PC-3 (cell line): ENCODE data around the gene MYH6. TPM values are rescaled to one million over a fixed set of nuclear protein-coding genes. Genes with fewer than 3 reads are reported as not detected.

ENCODE experiments used
- ATAC-seq: fragments of 200-7000 bp; cut with Tn5 transposase; 2 replicates; pipeline ENCODE4 v1.9.1; 2020; ENCODE audit warnings: mild to moderate bottlenecking, moderate library complexity
- BruUV-seq: library from RNA; stranded (reverse); fragments of 400-500 nt; replicated peaks from 2 replicates; lab custom pipeline; 2021; lab: Mats Ljungman, UMichigan
- CTCF ChIA-PET: fragments of 300-600 bp; sonication (Branson Sonifier 250); formaldehyde crosslinking; loops from one replicate; lab custom pipeline; 2022; ENCODE audit warnings: antibody characterized with exemption; lab: Charles Lee
- POLR2A ChIA-PET: fragments of 300-600 bp; sonication (Branson Sonifier 250); formaldehyde crosslinking; loops from one replicate; lab custom pipeline; 2022; ENCODE audit warnings: antibody characterized with exemption; ENCODE audit not compliant: unreplicated experiment; lab: Charles Lee
- DNase-seq: peaks from one replicate; pipeline ENCODE4 v3.0.0-alpha.2; 2015
- H2AFZ ChIP-seq: fragments of 300-600 bp; sonication (generic); 2 replicates; pipeline ENCODE4 v1.6.0; 2016; ENCODE audit warnings: antibody characterized with exemption, low read length
- H3F3A ChIP-seq: fragments of 300-600 bp; sonication (generic); one replicate; pipeline ENCODE4 v1.6.0; 2017; ENCODE audit warnings: antibody characterized with exemption, low read length, control low read depth, mild to moderate bottlenecking; ENCODE audit not compliant: unreplicated experiment
- H3K27ac ChIP-seq: fragments of 300-600 bp; sonication (generic); 2 replicates; pipeline ENCODE4 v1.5.1; 2016; ENCODE audit warnings: mild to moderate bottlenecking, low read length
- H3K27me3 ChIP-seq: fragments of 300-600 bp; sonication (generic); 2 replicates; pipeline ENCODE4 v1.6.1; 2016; ENCODE audit warnings: low read length, mixed read lengths
- H3K36me3 ChIP-seq: fragments of 300-600 bp; sonication (generic); 2 replicates; pipeline ENCODE4 v1.6.1; 2016; ENCODE audit warnings: low read depth, mixed run types, low read length, mixed read lengths
- H3K4me1 ChIP-seq: fragments of 300-600 bp; sonication (generic); 2 replicates; pipeline ENCODE4 v1.5.1; 2016; ENCODE audit warnings: low read length; ENCODE audit not compliant: insufficient read depth
- H3K4me2 ChIP-seq: fragments of 300-600 bp; sonication (generic); 2 replicates; pipeline ENCODE4 v1.6.0; 2016; ENCODE audit warnings: low read length
- H3K4me3 ChIP-seq: fragments of 300-600 bp; sonication (generic); 2 replicates; pipeline ENCODE4 v1.5.1; 2016; ENCODE audit warnings: mild to moderate bottlenecking, low read length, mixed read lengths
- H3K79me2 ChIP-seq: fragments of 300-600 bp; sonication (generic); 2 replicates; pipeline ENCODE4 v1.6.1; 2017; ENCODE audit warnings: low read length, mixed read lengths
- H3K9ac ChIP-seq: fragments of 300-600 bp; sonication (generic); 2 replicates; pipeline ENCODE4 v1.6.0; 2016; ENCODE audit warnings: mild to moderate bottlenecking, low read length
- H3K9me2 ChIP-seq: fragments of 300-600 bp; sonication (generic); replicated peaks from 2 replicates; pipeline ENCODE4 v1.6.1; 2016; ENCODE audit warnings: mixed run types, low read length, mixed read lengths
- H3K9me3 ChIP-seq: fragments of 300-600 bp; sonication (generic); 2 replicates; pipeline ENCODE4 v1.6.1; 2016; ENCODE audit warnings: low read length, mixed read lengths
- H4K20me1 ChIP-seq: fragments of 300-600 bp; sonication (generic); 2 replicates; pipeline ENCODE4 v1.6.1; 2016; ENCODE audit warnings: low read length, mixed read lengths
- CTCF ChIP-seq: fragments of 300-600 bp; sonication (generic); conservative IDR thresholded peaks from 2 replicates; pipeline ENCODE4 v1.5.1; 2017; ENCODE audit warnings: antibody characterized with exemption, low read depth, mild to moderate bottlenecking, low read length
- EZH2 ChIP-seq: fragments of 300-600 bp; sonication (generic); IDR thresholded peaks from one replicate; pipeline ENCODE4 v1.6.1; 2017; ENCODE audit warnings: antibody characterized with exemption, mild to moderate bottlenecking, low read length; ENCODE audit not compliant: unreplicated experiment
- EZH2phosphoT487 ChIP-seq: fragments of 300-600 bp; sonication (generic); IDR thresholded peaks from 2 replicates; pipeline ENCODE4 v1.6.1; 2018; ENCODE audit warnings: mild to moderate bottlenecking, antibody characterized with exemption, low read length, borderline replicate concordance
- intact Hi-C: fragments of 100-400 bp; cut with micrococcal nuclease; formaldehyde crosslinking; loops from 2 replicates; pipeline ENCODE4 v1.9.0; 2023
- total RNA-seq: library from RNA; depleted of rRNA; stranded (reverse); fragments of >200 nt; gene quantifications from 2 replicates; pipeline ENCODE4 v1.2.3, GENCODE V29; 2014

Gene MYH6
- total RNA-seq, 1 experiment from 2014 or later: not detected

- H3K4me3 ChIP-seq: no peak overlapping the region
- ChIA-PET POLR2A (no interaction called here), CTCF (no interaction called here)
- H2AFZ ChIP-seq: no peak overlapping the region
- peaks cover 95% of the 10 kb centered on the region for H3K27me3 ChIP-seq
- no peak overlapping the region for H3K27ac ChIP-seq
- DNase-seq (no peak), ATAC-seq (no peak)
- intact Hi-C loops: no loop called here
- no peaks in the 10 kb centered on the region for H3K9me3 ChIP-seq
- H3K36me3 ChIP-seq: no peaks in the 10 kb centered on the region
- H3K9ac ChIP-seq: no peak overlapping the region
- H4K20me1 ChIP-seq: no peaks in the 10 kb centered on the region
- no TSS peak for BruUV-seq
- TF ChIP-seq EZH2: no peak
- TF ChIP-seq EZH2phosphoT487: no peak
- TF ChIP-seq CTCF: no peak
- H3F3A ChIP-seq: no peaks in the 10 kb centered on the region
- H3K9me2 ChIP-seq: no peaks in the 10 kb centered on the region
- no peaks in the 10 kb centered on the region for H3K4me1 ChIP-seq
- no peak overlapping the region for H3K4me2 ChIP-seq
- H3K79me2 ChIP-seq: no peaks in the 10 kb centered on the region
Observed at GRCh38 chr14:23414254-23414653, 6.2 kb upstream of the MYH6 start.

GRCh38 chr14:23413681-23414080, 5.6 kb upstream of the MYH6 start:
- POLR2A ChIA-PET: no interaction called here
- intact Hi-C loops: no loop called here
- H2AFZ ChIP-seq: no peak overlapping the region
- H3K9me3 ChIP-seq: no peaks in the 10 kb centered on the region
- H3F3A ChIP-seq: no peaks in the 10 kb centered on the region
- H3K36me3 ChIP-seq: no peaks in the 10 kb centered on the region
- BruUV-seq: no TSS peak
- no peak overlapping the region for H3K27ac ChIP-seq
- no peak overlapping the region for H3K4me3 ChIP-seq
- TF ChIP-seq CTCF: no peak
- TF ChIP-seq EZH2phosphoT487: no peak
- no peak for TF ChIP-seq EZH2
- no peak for ATAC-seq
- H3K27me3 ChIP-seq: peaks cover 95% of the 10 kb centered on the region
- no peaks in the 10 kb centered on the region for H3K9me2 ChIP-seq
- no peak overlapping the region for H3K4me2 ChIP-seq
- no peak overlapping the region for H3K9ac ChIP-seq
- no peak for DNase-seq
- H3K4me1 ChIP-seq: no peaks in the 10 kb centered on the region
- H4K20me1 ChIP-seq: no peaks in the 10 kb centered on the region
- CTCF ChIA-PET: no interaction called here
- H3K79me2 ChIP-seq: no peaks in the 10 kb centered on the region

- H3F3A ChIP-seq: no peaks in the 10 kb centered on the region
- intact Hi-C loops: no loop called here
- POLR2A ChIA-PET: no interaction called here
- TF ChIP-seq CTCF: no peak
- TF ChIP-seq EZH2phosphoT487: no peak
- no peak for TF ChIP-seq EZH2
- H3K4me1 ChIP-seq: no peaks in the 10 kb centered on the region
- no peaks in the 10 kb centered on the region for H3K79me2 ChIP-seq
- no peaks in the 10 kb centered on the region for H3K9me3 ChIP-seq
- H2AFZ ChIP-seq: no peak overlapping the region
- CTCF ChIA-PET: no interaction called here
- H4K20me1 ChIP-seq: no peaks in the 10 kb centered on the region
- H3K4me2 ChIP-seq: no peak overlapping the region
- no peaks in the 10 kb centered on the region for H3K36me3 ChIP-seq
- H3K27me3 ChIP-seq: peaks cover 96% of the 10 kb centered on the region
- no peak for ATAC-seq
- no peak overlapping the region for H3K27ac ChIP-seq
- DNase-seq: no peak
- no peak overlapping the region for H3K9ac ChIP-seq
- no peak overlapping the region for H3K4me3 ChIP-seq
- BruUV-seq: no TSS peak
- no peaks in the 10 kb centered on the region for H3K9me2 ChIP-seq
Observed at GRCh38 chr14:23411563-23412525, 3.8 kb upstream of the MYH6 start.
